Activated CD4-positive, alpha-beta T cell treated with anti-CD3 and anti-CD28 coated beads, Interleukin-10, Interleukin-2, amounts not matched to agents 100 ng/mL and 50 ng/mL, durations not matched to agents 16 hours and 8 hours (primary cell): ENCODE measurements around the gene USP15.
"Not testable (repeated sequence)": the region's sequence is repeated elsewhere in the genome, so short reads cannot be mapped to it uniquely, and the experiment has no call there.

Experiments used
- DNase-seq: peaks from one replicate; pipeline ENCODE4 v3.0.0-alpha.2; 2020

Gene USP15

GRCh38 chr12:62332598-62332997 is 72.4 kb downstream of the USP15 start:
- no peak for DNase-seq

- no peak for DNase-seq
These were observed 74.9 kb downstream of the USP15 start for GRCh38 chr12:62335057-62335456.

- no peak for DNase-seq
These were observed 75.6 kb downstream of the USP15 start for GRCh38 chr12:62335796-62336195.

GRCh38 chr12:62337643-62338042 is 77.4 kb downstream of the USP15 start:
- DNase-seq = not testable (repeated sequence)

GRCh38 chr12:62342614-62343303 is 82.6 kb downstream of the USP15 start:
- DNase-seq = not testable (repeated sequence)

- not testable (repeated sequence) for DNase-seq
These were observed 83.3 kb downstream of the USP15 start for GRCh38 chr12:62343304-62344120.

GRCh38 chr12:62344731-62345556 is 84.7 kb downstream of the USP15 start:
- not testable (repeated sequence) for DNase-seq

GRCh38 chr12:62345667-62346066 is 85.5 kb downstream of the USP15 start:
- peak; percentile 2 for DNase-seq

GRCh38 chr12:62346817-62347216 is 86.6 kb downstream of the USP15 start:
- DNase-seq = no peak

- DNase-seq = no peak
These were observed 87.9 kb downstream of the USP15 start for GRCh38 chr12:62347922-62348650.

- no peak for DNase-seq
These were observed 90.3 kb downstream of the USP15 start for GRCh38 chr12:62350554-62350953.

- peak; percentile 44 for DNase-seq
These were observed 91.1 kb downstream of the USP15 start for GRCh38 chr12:62351326-62351725.

GRCh38 chr12:62361048-62361447 is 100.8 kb downstream of the USP15 start:
- no peak for DNase-seq

GRCh38 chr12:62363506-62363905 is 103.3 kb downstream of the USP15 start:
- DNase-seq = no peak

- DNase-seq = not testable (repeated sequence)
These were observed 104.5 kb downstream of the USP15 start for GRCh38 chr12:62364697-62365096.

GRCh38 chr12:62365846-62366245 is 105.6 kb downstream of the USP15 start:
- DNase-seq = not testable (repeated sequence)

GRCh38 chr12:62368430-62369223 is 108.4 kb downstream of the USP15 start:
- DNase-seq = not testable (repeated sequence)

- no peak for DNase-seq
These were observed 110.0 kb downstream of the USP15 start for GRCh38 chr12:62370189-62370588.

- no peak for DNase-seq
These were observed 111.5 kb downstream of the USP15 start for GRCh38 chr12:62371661-62372060.

GRCh38 chr12:62372134-62372533 is 111.9 kb downstream of the USP15 start:
- no peak for DNase-seq

- DNase-seq = no peak
These were observed 112.6 kb downstream of the USP15 start for GRCh38 chr12:62372825-62373224.

- DNase-seq = peak; percentile 33
These were observed 115.4 kb downstream of the USP15 start for GRCh38 chr12:62375603-62376002.
